ENCODE results near the gene DMAP1.

GRCh38 chr1:44263568-44264450 lies 50.5 kb downstream of the DMAP1 start:
- no peak for TF ChIP-seq POLR2A (IDR thresholded peaks at IDR 0.05)
- no peak for TF ChIP-seq CTCF (IDR thresholded peaks at IDR 0.05)
